ENCODE data around the gene CLIP2.
"Not testable (repeated sequence)": the region's sequence is repeated elsewhere in the genome, so short reads cannot be mapped to it uniquely, and the experiment has no call there.

CLIP2 gene

DNA sequence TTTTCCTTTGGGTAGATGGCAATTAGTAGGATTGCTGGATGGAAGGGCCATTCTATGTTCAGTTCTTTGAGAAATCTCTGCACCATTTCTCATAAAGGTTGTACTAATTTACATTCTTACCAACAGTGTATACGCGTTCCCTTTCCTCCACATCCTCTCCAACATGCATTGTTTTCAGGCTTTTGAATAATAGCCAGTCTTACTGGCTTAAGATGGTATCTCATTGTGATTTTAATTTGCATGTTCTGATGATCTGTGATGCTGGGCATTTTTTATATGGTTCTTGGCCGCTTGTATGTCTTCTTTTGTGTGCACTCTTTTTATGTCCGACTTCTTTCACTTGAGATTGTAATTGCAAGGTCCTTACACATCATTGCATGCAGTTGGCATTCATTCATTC is 11.7 kb downstream of the CLIP2 start:
- DNase-seq = no peak

DNA sequence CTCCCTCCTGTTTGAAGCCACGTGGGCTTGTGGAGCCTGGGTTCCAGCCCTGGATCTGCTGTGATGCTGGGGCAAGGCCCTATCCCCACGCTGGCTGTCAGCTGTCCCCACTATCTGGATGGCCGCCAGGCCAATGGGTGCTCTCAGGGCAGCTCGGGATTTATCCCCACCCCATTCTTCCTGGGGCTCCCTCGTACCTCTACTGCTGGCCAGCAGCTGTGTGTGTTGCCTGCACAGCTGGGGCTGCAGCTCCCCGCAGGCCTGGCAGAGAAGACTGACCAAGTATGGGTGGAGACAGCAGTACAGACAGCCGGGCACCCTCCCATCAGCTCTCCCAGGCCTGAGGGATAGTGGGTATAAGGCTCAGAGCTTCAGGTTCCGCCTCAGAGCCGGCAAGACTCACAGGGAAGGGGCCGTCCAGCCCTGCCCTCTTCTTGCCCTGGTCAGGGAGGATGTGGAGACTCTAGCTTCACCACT is 13.6 kb downstream of the CLIP2 start:
- no peak for DNase-seq

DNA sequence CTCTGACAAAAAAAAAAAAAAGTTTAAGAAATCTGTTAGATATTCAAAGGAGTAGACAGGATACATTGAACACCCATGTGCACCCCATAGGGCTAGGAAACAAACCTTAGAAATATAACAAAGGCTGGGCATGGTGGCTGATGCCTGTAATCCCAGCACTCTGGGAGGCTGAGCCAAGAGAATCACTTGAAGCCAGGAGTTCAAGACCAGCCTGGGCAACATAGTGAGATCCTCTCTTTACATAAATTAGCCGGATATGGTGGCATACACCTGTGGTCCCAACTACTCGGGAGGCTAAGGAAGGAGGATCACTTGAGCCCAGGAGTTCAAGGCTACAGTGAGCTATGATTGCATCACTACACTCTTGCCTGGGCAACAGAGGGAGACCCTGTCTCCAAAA is 15.3 kb downstream of the CLIP2 start:
- no peak for DNase-seq

DNA sequence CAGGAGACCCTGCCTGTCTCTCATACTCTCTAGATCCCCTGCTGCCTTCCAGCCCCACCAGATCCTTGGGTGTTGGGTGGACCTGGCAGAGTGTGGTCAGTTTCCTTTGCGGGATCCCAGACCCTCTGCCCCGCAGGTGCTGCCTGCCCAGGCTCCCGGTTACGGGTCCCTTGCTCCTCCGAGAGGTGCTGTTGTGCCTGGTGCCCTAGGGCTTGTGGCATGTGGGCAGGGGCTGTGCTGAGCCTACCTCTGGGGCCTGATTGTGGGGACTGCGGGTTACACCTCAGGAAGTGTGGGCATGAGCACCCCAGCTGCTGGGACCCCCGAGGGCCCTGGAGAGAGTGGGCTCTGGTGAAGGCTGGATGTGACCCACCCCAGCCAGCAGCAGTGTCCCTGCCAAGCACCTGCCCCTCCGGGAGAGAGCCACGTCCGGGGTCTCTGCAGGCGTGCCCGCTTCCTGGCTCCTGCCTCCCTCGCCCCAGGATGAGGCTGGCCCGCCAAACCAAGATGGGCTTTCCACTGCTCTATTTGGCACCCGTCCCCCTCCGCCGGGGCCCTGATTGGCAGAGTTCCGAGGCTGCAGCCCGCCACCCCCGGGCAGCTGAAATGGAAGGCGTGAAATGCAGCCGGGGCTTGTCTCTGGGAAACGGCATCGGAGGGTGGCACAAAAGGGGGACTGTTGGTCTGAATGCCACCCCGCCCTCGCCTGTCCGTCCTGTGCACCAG is 17.0 kb downstream of the CLIP2 start:
- DNase-seq = no peak

DNA sequence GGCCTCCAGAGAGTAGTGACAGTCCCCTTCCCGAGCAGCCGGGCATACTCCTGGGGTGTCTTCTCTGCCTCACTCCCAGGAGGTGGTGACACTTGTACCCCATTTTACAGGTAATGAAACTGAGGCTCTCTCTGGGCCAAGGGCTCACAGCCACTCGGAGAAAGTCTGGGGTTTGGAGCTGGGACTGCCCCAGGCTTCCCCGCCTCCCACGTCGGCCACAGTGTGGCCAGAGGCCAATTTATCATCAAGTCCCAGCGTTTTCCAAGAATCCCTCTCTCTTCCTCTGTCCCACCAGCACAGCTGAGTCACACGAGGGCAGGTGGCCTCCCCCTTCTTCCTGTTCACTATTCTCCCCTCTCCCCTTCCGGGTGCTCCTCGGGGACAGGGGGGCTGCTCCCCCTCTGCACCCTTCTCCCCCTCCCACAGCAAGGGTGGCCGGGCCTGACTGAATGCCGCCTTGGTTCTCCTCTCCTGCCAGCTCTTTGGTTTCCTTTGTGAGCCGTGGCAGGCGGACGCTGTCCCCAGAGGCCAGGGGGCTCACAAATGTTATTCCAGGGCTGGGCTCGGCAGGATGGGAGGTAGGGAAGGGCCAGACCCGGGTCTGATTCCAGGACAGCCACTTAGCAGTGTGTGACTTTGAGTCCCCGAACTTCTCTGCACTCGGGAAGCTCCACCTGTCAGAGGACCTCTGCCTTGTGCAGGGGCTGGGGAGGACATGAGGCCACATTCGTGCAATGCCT is 17.7 kb downstream of the CLIP2 start:
- DNase-seq = no peak

DNA sequence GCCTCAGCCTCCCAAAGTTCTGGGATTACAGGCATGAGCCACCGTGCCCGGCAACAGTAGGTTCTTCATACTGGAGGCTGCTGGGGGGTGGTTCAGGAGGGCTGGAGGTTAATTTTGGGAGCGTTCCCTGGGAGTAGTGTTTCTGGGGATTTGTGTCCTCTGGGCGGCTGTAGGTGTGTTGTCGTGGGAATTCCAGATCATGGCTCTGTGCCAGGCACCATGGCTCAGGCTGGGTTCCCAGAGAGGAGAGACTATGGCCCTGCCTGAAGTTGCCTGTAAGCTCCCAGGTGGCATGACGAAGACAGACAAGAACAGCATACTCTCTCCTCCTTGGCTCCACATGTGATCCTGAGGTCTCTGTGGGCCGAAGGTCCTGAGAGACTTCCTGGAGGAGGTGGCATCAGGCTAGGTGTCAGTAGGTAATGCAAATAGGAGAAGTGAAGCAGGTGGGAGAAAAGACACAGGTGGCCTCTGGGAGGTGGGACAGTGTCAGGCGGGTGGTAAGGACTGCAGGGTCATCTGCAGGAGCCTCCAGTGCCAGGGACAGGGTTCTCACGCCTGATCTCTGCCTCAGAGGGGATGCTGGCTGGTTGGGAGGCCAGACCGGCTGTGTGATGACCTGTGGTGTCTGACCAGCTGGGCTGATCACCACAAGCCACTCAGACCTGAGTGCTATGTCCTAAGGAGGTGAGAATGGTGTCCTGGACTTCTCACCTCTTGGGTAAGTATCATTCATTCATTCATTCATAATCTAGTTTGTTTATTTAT is 18.7 kb downstream of the CLIP2 start:
- no peak for DNase-seq

DNA sequence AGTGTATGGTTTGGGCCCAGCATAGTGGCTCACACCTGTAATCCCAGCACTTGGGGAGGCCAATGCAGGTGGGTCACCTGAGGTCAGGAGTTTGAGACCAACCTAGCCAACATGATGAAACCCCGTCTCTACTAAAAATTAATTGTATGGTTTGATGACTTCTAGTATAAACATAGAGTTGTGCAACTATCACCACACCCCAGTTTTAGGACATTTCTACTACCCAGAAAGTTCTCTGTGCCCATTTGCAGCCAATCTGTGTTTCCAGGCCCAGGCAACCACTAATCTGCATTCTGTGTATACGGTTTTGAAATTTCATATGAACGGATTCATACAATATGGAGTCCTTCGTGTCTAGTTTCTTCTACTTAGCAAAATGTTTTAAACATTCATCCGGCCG is 20.0 kb downstream of the CLIP2 start:
- DNase-seq = no peak

DNA sequence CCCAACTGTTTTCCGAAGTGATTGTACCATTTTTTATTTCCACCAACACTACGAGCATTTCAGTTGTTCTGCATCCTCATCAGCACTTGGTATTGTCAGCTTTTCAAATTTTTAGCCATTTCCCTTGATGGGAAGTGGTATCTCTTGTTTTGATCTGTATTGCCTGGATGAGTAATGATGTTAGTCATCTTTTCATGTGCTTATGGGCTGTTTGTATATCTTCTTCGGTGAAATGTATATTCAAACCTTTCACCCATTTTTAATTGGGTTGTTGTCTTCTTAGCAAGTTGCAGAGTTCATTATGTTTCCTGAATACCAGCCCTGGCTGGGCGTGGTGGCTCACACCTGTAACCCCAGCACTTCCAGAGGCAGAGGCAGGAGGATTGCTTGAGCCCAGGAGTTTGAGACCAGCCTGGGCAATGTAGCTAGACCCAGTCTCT is 22.1 kb downstream of the CLIP2 start:
- DNase-seq = no peak

DNA sequence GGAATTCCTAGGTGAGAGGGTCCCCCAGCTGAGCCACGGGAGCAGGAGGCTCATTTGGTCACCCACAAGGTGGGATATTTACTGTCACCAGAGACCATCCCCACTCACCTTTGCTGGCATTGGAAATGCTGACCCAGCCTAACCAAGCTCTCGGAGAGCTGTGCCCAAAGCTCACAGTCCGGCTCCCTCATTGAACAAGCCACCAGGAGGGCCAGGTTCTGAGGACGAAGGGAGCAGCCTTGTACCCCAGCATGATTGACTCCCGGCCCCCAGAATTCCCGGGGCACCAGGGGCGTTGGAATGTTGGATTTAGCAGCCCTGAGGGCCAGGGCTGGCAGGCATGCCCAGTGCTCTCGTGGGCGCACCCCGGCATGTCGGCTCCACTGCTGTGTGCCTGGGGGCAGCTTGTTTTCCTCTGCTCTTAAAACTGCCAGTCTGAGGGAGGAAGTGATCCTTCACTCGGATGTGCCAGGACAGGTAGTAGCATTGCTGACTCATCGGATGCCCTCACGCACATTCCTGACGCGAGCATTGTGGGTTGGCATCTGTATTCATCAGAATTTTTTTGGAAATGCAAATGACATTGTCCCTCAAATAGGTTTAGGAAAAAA is 23.3 kb downstream of the CLIP2 start:
- no peak for DNase-seq

DNA sequence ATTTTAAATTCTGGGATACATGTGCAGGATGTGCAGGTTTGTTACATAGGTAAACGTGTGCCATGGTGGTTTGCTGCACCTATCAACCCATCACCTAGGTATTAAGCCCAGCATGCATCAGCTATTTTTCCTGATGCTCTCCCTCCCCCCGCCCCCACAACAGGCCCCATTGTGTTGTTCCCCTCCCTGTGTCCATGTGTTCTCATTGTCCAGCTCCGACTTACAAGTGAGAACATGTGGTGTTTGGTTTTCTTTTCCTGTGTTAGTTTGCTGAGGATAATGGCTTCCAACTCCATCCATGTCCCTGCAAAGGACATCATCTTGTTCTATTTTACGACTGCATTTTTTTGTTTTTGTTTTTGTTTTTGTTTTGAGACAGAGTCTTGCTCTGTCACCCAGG is 26.7 kb downstream of the CLIP2 start:
- not testable (repeated sequence) for DNase-seq

DNA sequence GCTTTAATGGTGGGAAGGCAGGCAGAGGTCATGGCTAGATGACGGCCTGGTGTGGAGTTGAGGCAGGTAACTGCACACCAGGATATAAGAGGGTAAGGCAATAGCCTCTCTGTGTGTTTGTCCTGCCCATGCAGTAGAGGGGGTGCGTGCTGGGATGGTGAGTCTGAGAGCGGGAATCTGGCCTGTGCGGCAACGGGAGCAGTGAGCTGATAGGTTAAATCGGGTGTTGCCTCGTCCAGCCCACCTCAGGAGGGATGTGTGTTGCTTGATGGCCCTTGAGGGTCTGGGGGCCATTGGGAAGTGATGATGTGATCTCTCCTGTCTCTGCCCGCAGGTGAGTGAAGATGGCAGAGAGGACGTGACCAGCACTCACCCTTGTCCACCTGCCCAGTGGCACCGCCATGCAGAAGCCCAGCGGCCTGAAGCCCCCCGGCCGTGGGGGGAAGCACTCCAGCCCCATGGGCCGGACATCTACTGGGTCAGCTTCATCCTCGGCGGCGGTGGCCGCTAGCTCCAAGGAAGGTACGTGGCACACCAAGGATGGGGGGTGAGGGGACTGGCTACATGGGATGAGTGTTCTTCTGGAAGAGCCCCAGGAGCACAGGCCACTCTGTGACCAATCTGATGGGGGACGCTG is 28.1 kb downstream of the CLIP2 start:
- no peak for DNase-seq

DNA sequence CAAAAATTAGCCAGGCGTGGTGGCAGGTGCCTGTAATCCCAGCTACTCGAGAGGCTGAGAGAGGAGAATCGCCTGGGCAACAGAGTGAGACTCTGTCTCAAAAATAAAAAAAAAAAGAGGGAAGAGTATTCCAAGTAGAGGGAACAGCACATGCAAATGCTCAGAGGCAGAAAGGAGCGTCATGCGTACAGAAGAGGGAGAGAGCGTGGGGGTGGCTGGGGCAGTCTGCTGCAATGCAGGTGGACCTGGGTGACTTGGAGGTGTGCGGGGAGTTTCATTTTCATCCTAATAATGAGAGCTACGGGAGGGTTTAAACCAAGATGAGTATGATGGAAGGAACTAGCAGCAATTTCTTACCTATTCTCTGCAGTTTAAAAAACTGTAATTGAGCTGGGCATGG is 28.8 kb downstream of the CLIP2 start:
- DNase-seq = no peak

DNA sequence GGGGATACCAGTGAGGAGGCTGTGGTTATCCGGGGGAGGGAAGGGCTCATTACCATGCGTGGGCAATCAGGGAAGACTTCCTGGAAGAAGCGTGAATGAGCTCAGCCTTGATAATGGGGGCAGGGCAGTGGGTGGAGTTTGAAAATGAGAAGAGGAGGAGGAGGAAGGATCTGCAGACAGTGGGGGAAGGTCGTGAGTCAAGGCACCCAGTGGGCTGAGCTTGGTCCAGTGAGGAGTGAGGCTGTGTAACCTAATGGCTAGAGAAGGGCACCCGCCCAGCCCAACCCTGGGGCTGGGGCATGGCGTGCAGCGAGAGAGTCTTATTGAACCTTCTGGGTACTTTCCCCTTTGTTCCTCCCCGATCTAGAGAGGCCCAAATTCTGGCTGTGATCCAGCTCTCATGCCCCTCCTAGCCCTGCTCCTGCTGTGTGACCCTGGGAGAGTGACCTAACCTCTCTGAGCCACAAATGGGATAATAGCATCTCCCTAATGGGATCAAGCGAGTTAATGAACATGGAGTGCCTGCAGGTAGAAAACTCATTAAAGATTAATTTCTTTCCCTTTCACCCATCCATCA is 31.5 kb downstream of the CLIP2 start:
- no peak for DNase-seq

DNA sequence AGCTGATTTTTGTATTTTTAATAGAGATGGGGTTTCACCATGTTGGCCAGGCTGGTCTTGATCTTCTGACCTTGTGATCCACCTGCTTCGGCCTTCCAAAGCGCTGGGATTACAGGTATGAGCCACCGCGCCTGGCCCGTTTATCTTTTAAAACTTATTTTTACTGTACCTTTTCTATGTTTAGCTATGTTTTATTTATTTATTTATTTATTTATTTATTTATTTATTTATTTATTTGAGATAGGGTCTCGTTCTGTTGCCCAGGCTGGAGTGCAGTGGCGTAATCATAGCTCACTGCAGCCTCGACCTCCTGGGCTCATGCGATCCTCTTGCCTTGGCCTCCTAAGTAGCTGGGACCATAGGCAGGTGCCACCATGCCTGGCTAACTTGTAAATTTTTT is 33.7 kb downstream of the CLIP2 start:
- not testable (repeated sequence) for DNase-seq

DNA sequence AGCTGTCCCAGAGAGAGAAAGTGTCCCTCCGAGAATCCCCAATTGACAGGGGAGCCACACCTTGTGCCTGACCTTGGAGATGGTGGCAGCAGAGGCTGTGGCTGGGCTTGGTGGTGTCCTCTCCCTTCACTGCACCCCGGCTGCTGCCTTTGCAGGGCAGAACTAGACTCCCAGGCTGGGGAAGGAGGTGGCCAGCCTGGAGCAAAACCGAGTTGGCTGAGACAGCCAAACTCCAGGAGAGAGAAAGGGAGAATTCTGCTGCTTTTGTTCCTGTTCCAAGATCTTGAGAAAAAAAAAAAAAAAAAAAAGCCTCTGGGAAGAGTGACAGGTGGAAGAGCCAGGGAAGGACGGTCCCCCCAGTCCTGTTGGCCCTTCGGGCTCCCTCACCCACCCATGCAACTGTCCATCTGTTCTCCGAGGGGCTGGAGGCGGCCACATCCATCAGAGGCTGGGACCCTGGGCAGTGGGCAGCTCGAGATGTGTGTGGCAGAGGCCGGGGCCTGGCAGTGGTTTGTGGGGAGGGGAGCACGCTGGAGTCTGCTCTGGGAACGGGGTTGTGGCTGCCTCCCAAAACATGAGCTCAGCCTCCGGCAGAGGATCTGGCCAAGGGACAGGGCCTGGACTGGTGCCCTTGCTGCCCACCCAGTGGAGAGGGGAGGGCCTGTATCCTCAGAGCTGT is 35.5 kb downstream of the CLIP2 start:
- no peak for DNase-seq

DNA sequence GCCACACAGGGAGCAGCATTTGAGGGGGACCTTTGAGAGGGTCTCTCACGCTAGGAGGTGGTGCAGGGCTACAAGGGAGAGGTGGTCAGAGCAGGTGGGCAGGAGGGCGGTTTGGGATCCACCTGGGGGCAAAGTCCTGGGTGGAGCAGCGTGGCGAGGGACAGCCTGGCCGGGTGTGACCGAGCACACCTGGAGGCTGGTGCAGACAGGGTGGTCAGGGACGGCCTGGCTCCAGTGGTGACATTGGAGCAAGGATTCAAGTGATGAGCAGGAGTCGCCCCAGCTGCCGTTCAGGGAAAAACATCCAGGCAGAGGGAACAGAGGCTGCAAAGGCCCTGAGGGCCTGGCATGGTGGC is 36.0 kb downstream of the CLIP2 start:
- DNase-seq = no peak

DNA sequence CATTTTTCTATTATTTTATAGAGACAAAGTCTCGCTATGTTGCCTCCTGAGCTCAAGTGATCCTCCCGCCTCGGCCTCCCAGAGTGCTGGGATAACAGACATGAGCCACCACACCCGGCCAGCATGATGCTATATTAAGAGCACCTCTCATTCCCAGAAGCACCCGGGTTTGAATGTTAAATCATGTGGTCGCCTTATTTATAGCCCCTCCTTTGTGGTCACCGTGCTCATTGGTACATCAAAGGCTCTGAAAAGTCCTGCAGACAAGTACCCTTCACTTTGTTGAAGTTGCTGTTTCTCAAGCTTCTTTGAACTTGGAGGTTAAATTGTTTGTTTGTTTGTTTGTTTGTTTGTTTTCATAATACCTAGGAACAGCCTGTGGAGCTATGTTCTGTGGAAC is 40.0 kb downstream of the CLIP2 start:
- no peak for DNase-seq

DNA sequence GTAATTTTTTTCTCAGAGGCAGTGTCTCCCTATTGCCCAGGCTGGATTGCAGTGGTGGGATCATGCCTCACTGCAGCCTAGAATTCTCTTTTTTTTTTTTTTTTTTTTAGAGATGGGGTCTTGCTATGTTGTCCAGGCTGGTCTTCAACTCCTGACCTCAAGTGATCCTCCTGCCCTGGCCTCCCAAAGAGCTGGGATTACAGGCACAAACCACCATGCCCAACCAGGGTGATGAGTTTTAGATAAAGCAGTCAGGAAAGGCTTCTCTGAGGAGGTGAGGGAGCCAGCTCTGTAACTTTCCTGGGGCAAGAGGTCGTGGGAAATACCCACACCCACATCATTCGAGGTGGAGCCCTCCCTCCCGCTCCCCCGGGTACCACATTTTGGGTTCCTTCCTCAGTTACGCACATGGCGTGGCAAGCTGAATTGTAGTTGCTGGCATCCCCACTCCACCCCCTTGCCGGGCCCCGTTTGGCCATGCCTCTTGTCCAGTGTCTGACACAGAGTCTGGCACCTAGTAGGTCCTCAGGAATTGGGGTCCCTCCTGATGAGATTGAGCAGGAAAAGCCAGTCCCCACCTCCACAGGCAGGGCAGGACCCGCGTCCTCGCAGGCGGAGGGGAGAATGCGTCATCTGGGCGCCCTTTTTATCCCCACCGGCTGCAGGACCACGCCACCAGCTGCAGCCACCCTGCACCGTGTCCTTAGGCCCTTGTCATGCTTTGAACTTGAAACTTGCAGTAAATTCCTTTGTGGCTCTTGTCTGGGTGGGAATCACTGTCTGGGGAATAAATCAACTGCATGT is 43.4 kb downstream of the CLIP2 start:
- no peak for DNase-seq

DNA sequence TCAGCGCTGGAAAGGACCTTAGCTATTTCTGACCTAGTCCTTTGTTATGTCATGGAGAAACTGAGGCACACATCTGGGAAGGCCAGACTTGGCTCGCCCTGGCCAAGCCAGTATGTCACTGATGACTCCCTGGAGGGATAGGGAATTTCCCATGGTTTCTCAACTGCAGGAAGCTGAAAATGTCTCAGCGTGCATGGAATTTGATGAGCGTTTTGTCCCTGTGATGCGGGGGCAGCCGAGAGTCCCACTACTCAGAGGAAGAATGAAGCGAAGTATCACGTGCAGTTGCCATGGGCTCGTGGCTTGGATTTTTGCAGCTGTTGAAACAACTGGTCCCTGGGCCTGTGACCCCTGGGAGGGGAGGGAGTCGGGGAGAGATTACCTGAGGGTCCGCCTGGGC is 44.8 kb downstream of the CLIP2 start:
- DNase-seq = no peak

DNA sequence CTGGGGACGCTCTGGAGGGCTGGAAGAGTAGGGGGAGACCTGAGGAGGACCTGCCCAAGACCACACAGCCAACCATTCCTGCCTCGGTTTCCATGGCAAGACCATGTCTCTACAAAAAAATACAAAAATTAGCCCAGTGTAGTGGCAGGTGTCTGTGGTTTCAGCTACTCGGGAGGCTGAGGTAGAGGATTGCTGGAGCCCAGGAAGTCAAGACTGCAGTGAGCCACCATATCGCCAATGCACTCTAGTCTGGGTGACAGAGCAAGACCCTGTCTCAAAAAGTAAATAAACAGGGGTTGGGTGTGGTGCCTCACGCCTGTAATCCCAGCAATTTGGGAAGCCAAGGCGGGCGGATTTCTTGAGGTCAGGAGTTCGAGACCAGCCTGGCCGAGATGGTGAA is 48.7 kb downstream of the CLIP2 start:
- DNase-seq = no peak

Data from T-helper 9 cell (primary cell).